Stimulated activated CD4-positive, alpha-beta T cell treated with anti-CD3 and anti-CD28 coated beads, TNF-alpha, amount 100 ng/mL, for 1 hour (primary cell): Measurements from ENCODE around the gene PWWP2B.

ENCODE experiments used
- DNase-seq, 3 donors: peaks; one replicate each; pipeline ENCODE4 v3.0.0-alpha.2; 2020; ENCODE audit warnings: low read depth in 3 of 3, low spot score in 1 of 3

PWWP2B gene

DNA sequence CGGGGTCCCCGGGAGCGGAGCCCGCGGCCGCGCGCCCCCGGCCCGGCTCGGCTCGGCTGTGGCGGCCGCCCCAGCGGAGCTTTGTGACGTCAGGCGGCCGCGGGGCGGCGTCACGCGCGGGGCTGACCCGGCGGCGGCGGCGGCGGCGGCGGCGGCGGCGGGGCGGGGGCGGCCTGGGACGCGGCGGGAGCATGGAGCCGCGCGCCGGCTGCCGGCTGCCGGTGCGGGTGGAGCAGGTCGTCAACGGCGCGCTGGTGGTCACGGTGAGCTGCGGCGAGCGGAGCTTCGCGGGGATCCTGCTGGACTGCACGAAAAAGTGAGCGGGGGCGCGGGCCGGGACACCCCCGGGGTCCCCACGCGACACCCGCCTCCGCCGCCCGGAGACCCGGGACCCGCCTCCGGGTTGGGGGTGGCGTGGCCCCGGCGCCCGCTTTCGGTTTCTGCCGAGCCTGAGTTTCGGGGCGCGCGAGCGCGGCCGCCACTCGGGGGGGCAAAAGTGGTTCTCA lies at the start of gene PWWP2B:
Gene PWWP2B, plus strand, starts transcription at position 165 of the 506 bp plus-strand sequence. Its CDS starts 27 bp downstream, at position 192.
- DNase-seq: peak in 2 of 3 donors; percentile 31 to 42

- no peak for DNase-seq
These were observed 49.6 kb upstream of the PWWP2B start for GRCh38 chr10:132347211-132347930.

DNA sequence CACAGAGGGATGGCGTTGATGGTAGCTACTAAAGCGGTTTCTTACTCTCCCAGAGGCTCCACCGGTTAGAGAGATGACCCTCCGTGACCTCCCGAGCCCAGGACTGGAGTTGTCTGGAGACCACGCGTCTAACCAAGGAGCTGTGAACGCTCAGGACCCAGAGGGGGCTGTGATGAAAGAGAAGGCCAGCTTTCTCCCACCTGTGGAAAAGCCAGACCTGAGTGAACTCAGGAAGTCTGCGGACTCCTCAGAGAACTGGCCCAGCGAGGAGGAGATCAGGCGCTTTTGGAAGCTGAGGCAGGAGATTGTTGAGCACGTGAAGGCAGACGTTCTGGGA lies 49.1 kb upstream of the PWWP2B start:
- no peak for DNase-seq

DNA sequence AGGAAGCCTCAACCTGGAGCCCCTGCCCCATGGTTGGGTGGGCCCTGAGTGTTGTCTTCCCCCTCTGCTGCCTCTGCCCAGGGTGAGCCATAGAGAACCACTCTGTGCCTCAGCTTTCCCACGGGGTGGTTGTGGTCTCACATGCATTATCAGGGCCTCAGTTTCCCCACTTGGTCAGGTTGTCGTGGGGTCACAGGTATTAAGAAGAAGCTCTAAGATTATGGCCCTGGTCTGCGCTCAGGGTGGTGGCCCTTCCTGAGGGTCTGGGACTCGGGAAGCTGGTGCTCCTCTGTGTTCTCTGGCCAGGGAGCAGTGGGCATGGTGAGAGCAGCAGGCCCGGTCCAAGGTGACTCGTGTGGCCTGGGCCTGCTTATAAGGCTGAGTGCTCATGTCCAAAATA lies 47.2 kb upstream of the PWWP2B start:
- DNase-seq: no peak

DNA sequence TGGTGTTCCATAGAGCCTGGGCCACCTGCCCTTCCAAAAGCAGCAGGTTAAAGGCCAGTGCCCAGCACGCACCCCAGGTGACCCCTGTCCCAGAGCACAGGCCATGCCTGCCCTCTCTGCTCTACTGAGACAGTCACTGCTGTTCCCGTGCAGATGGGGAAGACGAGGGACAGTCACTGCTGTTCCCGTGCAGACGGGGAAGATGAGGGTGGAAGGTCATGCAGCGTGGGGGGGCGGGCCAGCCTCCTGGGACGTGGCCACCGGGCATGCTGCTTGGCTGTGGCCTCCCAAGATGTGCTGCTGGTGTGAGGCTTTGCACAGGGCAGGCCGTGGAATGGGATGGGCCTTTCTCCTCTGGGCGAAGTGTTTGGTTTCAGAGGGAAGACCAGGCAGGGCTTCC lies 46.6 kb upstream of the PWWP2B start:
- no peak for DNase-seq

- no peak for DNase-seq
These were observed 46.1 kb upstream of the PWWP2B start for GRCh38 chr10:132350946-132351345.

- no peak for DNase-seq
These were observed 45.4 kb upstream of the PWWP2B start for GRCh38 chr10:132351611-132352010.

DNA sequence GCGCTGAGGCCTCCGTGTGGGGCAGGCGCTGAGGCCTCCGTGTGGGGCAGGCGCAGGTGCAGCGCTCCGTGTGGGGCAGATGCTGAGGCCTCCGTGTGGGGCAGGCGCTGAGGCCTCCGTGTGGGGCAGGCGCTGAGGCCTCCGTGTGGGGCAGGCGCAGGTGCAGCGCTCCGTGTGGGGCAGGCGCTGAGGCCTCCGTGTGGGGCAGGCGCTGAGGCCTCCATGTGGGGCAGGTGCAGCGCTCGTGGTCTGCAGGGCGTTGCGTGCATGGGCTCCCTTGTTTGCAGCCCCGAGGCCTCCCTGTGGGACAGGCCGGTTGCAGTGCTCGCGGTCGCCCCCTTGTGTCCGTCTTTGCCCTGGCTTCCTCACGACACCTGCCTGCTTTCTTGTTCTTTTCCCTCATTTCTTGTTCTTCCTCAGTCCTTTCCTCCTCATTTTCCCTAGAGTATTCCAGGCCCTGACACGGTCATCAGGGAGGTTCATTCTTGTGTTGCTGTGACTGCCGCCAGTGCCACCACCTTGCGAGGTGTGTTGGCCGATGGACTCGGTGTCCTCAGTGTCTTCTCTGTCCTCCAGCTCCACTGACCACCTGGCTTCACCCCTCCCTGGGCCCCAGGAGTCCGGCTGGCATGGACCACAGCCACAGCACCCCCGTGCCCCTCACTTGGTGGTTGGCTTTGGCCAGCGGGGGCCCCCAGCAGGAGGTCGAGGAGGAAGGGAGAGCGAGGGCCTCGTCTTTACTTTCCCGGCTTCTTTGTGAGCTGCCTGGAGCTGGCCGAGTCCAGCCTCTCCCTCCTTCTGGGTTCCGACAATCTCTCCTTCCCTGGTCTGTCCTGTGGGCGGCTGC lies 44.3 kb upstream of the PWWP2B start:
- peak; percentile 34 to 76 (median 58) for DNase-seq

- DNase-seq: no peak
These were observed 43.3 kb upstream of the PWWP2B start for GRCh38 chr10:132353456-132354355.

- DNase-seq: no peak
These were observed 42.5 kb upstream of the PWWP2B start for GRCh38 chr10:132354356-132355094.

- no peak for DNase-seq
These were observed 41.7 kb upstream of the PWWP2B start for GRCh38 chr10:132355297-132355696.

GRCh38 chr10:132355754-132356153 lies 41.2 kb upstream of the PWWP2B start:
- DNase-seq: no peak

DNA sequence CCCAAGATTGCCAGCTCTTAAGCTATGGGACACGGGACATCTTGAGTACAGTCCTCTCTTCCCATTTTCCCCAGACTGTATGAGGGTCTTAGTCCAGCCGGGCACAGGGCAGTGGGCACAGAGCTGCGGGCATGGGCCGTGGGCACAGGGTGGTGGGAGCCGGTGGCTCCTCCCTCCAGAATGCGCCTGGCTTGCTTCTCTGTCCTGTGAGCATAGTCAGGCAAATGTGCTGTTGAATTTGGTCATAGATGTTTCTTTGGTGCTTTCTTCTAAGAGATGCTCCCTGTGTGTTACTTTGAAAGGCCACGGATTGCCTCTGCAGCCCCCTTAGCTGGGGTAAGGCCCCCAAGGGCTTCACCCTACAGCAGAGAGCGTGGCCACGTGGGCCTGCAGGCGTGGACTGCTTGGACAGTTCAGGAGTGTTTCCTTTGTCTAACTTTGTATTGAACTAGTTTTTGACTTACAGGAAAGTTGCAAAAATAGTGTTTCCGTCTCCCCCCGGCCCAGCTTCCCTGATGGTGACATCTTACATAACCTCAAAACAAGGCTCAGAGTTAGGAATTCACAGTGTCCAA lies 40.3 kb upstream of the PWWP2B start:
- DNase-seq: no peak

DNA sequence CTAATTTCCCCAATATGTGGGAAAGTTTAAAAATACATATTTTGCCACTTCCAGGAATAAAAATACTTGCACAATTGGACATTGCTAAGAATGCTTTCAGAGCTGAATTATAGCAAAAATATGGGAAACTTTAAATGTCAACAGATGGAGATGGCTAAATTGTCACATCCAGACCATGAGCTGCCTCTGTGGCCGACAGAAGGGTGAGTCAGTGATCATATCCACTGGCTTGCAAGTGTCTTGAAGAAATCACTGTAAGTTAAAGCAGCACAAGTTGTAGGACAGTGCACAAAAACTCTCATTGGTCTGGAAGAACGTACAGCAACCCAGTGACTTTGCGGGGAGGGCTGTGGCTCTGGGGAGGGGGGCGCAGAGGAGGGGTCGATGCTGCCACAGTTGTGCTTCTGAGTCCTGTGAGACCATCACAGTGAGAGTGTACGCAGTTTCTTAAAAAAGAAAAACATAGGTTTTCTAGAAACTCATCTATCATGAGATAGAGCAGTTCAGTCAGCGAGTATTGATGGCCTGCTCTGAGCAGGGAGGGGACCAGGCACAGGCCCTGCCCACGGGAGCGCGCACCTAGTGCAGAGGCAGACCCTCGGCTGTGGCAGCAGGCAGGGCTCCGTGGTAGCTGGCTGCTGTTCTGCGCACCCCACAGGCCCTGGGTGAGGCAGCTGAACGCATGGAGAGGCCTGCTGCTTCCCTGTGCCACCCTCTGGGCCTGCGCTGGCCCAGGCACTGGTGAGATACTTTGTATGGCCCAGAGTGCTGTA lies 39.5 kb upstream of the PWWP2B start:
- no peak for DNase-seq

GRCh38 chr10:132359305-132360040 lies 37.5 kb upstream of the PWWP2B start:
- DNase-seq: no peak

DNA sequence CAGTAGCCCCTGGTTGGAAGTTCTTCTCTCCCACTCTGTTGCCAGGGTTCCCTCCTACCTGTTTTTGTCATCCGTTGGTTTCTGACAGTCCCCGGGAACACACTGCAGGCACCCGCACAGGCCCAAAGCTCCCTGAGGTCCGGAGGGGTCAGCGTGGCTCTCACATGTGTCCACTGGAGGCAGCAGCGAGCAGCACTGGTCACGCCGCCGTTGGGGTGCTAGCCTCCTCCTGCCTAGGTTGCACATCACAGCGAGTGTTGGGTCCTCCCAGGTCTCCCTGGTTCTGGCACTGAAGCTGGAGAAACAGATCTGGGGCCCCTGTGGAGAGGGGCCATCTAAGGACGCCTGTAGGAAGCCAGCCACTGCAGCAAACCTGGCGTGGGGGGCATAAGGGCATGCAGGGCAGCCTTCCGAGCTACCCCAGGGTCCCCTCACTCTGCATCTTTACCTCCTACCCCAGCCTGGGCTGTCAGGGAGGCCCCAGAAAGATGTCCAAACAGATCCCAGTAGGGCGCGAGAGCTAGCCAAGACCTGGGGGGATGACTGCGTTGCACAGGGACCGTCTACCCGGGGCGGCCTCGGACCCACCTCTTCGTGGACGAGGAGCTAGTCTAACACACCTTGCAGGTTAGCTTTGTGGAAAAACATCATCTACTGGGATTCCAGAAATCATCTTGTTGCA lies 36.1 kb upstream of the PWWP2B start:
- DNase-seq: peak in 1 of 3 donors; percentile 23

DNA sequence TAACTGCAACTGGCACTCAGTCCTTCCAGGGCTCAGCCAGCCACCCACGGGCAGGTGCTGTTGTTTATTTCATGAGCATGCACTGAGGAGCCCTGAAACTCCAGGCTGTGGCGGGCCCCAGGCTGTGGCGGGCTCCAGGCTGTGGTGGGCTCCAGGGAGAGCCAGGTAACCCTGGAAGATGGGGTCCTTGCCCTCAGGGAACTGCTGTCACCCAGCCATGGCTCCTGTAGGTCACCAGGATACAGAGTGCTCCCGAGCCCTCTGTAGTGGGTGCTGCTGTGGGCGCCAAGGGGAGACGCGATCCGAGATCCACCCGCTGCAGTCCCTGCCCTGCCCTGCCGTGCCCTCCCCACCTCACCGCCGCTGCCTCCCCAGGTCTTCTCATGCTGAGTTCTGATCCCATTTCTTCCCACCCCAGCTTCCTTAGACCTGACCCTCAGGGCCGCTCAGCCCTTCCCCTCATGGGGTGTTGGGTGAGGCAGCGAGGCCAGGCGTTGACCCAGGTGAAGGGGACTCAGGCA lies 35.4 kb upstream of the PWWP2B start:
- no peak for DNase-seq

- no peak for DNase-seq
These were observed 34.8 kb upstream of the PWWP2B start for GRCh38 chr10:132362151-132362611.
